ENCODE results near the gene CYP2D6.

- TF ChIP-seq ZBED1 (IDR thresholded peaks at IDR 0.05; ENCODE audit: borderline replicate concordance) (no peak), SP1 (IDR thresholded peaks at IDR 0.05; ENCODE audit: low read depth, low read length) (no peak), ZBTB33 (IDR thresholded peaks at IDR 0.05) (no peak), CTCF (IDR thresholded peaks at IDR 0.05 in 2 of 3, conservative IDR thresholded peaks at IDR 0.05 in 1 of 3; ENCODE audit: control insufficient read depth in 2 of 3, extremely low read depth in 1 of 3, insufficient read depth in 1 of 3, low read depth in 3 of 3, low read length in 3 of 3) (no peak), NFYB (IDR thresholded peaks at IDR 0.05; ENCODE audit: insufficient read depth, low read depth, low read length) (no peak), MAX (IDR thresholded peaks at IDR 0.05; ENCODE audit: low read depth, low read length) (no peak), RAD51 (IDR thresholded peaks at IDR 0.05) (no peak), PML (IDR thresholded peaks at IDR 0.05; ENCODE audit: low read length) (no peak), REST (IDR thresholded peaks at IDR 0.05; ENCODE audit: low read depth, low read length) (no peak), JUND (IDR thresholded peaks at IDR 0.05; ENCODE audit: low read depth, low read length) (no peak)
These were observed 53.7 kb downstream of the CYP2D6 start for GRCh38 chr22:42076764-42077485.

All from GM12878 (cell line).